HG02571 (cell line): ENCODE results near the gene APBB2.

Experiments used
- ATAC-seq: cut with Tn5 transposase; IDR thresholded peaks from one replicate; pipeline ENCODE4 v1.9.1; 2021; ENCODE audit warnings: mild to moderate bottlenecking, moderate library complexity; ENCODE audit not compliant: unreplicated experiment

The APBB2 gene

DNA sequence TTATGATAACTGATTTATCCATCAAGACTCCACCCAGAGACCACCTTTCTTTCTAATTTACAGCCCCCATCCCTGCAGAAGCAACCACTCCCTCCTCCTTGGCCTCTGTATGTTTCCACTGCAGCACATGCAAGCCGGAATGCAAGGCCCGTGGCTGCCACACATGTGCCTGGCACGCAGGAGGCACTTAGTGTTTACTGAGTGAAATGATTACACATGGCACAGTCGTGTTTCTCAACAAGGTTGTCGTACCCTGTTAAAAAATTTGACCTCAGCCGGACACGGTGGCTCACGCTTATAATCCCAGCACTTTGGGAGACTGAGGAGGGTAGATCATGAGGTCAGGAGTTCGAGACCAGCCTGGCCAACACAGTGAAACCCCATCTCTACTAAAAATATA lies 104.3 kb downstream of the APBB2 start:
- no peak for ATAC-seq

DNA sequence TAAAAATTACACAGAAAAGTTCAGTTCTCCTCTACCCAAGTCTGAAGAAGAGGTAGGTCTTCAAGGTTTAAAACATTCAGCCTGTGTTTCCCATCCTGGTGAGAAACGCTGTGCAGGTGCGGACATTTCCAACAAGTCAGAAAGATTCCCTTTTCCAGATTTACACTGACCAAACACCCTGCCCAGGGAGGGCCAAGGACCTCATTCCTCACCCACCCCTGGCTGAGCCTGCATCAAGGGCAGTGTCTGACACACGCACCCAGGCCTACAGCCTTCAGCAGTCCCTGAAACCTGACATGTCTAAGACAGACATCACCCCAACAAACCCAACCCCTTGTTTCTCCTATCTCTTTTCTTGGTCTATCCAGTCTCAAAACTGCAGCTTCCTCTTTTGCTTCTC lies 105.9 kb downstream of the APBB2 start:
- ATAC-seq, result no peak

DNA sequence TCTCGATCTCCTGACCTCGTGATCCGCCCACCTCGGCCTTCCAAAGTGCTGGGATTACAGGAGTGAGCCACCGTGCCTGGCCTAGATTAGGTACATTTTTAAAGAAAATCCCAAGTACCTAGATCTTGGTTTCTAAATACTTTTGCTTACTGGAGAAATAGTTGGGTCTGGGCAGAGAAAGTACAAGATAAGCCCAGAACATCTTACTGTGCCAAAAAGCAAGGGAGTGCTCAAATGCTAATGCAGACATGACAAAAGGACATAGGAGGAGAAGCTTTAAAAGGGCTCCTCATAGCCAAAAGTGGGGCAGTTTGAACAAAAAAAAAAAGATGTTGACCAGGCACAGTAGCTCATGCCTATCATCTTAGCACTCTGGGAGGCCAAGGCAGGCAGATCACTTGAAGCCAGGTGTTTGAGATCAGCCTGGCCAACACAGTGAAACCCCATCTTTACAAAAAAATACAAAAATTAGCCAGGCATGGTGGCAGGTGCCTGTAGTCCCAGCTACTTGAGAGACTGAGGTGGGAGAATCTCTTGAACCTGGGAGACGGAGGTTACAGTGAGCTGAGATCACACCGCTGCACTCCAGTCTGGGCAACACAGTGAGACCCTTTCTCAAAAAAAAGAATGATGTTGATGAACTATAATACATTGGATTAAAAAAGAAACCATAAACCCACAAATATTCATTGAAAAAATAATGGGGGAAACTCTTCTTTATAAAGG lies 107.5 kb downstream of the APBB2 start:
- no peak for ATAC-seq

DNA sequence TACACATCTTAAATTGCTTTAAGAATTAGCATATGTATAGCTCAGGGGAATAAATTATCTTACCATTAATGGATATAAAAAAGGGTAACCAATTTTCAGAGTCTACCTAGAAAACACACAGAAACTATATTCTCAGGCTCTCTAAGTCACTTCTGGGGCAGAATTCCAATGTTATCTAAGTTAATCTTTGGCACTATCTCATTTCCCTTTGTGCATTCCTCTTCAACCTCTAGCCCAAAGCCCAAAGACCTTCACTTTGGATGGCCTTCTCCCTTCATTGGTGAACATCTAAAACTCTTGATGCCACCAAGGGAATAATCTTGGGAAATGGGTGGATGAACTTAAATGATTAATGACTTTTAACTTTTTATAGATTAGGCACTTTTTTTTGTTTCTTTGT lies 108.3 kb downstream of the APBB2 start:
- ATAC-seq, result no peak

DNA sequence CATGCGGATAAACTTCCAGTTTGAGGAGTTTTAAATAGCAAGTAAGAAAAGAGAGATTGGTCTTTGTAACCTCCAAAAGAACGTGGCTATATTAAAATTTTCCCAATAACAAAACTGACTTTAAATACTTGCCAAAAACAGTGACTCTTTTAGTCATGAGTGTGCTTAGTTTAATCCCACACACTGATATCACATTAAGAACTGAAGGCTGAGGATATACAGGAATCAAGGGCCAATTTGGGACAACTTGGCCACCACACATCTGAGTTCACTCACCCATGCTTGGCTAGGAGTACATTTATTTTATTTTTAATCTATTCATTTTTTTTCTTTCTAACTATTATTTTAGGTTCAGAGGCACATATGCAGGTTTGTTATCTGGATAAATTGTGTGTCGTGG lies 110.2 kb downstream of the APBB2 start:
- ATAC-seq, result no peak

DNA sequence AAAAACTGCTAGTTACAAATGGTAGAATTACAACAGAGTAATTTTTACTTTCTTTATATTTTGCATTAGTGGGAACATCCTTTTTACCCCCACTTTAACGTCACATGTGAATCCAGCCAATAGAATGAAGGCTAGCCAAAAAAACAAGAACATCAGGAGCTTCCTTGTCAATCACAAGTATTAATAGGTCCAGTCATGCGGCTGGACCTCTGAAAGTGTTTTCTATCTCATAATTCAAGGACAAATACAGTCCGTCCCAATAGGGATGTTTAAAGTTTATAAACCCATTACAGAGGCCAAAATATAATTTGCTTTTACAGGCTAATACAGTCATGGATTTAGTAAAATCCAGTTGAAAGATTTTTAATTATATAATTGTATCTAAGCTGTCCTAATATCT lies 110.7 kb downstream of the APBB2 start:
- ATAC-seq, result no peak

DNA sequence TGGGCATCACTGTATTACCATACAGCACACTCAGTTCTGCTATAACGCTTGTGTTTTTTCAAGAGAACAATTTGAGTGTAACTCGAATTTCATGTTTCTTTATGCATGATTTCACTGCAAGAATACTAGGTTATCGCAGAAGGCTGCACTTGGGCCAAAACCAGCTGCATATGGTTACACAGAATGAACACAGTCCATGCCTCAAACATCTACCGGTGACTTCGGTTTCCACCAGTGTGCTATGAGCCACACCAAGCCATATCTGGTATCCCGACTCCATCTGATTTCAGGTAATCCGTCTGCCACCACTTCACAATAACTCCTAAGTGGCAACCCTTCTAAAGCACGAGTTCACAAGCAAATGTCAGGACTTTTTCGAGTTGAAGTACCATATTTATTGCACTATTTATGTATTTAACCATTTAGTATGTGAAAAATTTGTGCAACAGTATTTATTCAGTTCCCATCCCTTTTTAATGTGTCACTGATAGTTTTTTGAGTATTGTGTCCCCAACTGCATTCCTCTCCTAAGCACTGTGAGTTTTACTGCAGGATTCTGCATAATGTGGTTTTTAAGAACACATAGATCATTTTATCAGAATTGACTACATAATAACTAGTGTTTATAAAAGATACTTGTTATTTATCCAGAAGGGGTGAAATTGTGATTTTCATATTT lies 111.8 kb downstream of the APBB2 start:
- ATAC-seq, result no peak

DNA sequence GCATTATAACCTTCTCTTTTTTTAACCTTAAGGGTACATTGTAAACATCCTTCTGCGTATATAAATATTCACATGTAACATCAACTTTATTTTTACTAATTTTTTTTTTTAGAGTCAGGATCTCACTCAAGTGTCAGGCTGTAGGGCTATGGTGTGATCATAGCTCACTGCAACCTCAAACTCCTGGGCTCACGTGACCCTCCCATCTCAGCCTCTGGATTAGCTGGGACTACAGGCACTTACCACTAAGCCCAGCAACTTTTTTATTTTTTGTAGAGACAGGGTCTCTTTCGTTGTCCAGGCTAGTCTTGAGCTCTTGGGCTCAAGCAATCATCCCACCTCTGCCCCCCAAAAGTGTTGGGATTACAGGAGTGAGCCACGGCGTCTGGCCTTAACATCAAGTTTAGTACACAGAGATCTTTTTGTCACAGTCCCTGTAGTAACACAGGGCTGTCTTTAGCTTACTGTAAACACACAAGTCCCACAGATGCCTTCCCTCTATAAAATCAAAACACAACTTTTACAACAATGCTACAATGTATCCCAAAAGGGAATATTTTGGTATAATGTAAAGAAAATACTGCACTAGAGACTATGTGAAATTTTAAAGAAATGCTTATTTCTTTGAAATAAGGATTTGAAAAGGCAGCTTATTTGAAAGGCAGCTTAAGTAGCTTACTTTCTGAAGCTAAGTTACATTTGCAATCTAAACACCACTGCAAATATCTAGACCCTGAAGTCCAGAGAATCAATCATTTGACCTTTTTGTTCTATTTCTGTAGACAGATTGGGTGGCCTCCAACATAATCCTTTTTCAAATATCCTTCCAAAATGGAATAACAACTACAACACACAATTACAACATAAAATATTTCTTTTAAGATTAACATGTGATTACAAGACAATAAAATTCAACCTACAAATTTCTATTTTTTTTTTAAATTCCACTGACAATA lies 116.0 kb downstream of the APBB2 start:
- no peak for ATAC-seq

DNA sequence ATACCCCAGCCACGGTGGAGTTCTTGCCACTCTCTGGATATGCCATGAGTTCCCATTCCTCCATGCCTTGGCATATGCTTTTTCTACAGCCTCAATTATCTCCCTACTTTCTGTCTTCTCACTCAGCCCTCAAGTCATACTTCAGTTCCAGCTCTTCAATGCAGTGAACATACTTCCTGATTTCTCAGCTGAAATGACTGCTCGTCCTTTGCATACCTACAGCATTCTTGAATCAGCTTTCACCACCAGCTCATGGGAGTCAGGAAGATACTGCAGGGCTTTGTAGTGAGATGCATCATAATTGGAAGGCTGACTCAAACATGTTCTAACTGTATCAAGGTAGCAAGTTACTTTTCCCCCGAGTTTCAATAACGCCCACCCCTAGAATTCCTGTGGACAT lies 118.4 kb downstream of the APBB2 start:
- ATAC-seq, result no peak

DNA sequence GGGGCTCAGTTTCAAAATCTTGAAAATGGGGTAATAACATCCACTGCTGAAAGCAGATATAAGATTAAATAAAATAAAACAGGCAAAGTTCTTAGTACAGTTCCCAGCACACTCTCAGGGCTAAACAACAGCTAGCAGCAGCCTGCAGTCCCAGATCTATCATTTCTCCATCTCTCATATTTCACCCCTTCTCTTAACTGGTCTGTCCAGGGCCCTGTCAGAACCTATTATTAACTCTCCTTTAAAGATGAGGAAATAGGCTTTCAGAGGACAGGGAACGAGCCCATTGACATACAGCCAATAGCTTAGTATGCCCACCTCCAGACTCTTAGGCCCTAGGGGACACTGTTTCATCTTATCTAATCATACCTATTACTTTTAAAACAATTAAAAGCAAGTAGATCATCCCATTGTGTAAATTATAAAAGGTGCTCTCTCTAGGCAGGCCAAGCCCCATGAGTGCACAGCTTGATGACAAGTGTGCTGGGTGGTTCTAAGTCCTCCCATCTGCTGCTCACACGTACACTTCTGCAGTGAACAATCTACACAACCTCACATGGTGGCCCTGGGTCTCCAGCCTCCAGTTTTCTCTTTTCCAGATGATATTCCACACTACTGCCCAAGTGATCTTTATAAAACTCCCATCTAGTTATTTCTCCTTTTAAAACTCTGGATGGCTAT lies 119.0 kb downstream of the APBB2 start:
- ATAC-seq, result no peak

DNA sequence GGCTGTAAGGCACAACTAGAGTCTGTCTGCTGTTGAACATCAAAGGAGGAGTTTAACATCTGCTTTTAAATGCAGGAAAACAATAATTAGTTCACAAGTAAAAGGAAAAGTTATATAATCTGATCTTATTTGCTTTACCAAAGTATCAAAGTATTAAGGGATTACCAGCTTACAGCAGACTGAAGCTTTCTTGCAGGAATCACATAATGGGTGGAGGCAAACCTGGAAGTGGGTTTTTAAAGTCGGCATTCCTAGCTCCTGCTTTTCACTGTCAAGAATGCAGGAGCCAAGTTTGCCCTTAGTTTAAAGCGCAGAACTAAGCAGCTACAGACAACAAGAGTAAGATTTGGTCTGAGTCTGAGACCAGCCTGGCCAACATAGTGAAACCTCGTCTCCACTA lies 122.2 kb downstream of the APBB2 start:
- ATAC-seq, result no peak

DNA sequence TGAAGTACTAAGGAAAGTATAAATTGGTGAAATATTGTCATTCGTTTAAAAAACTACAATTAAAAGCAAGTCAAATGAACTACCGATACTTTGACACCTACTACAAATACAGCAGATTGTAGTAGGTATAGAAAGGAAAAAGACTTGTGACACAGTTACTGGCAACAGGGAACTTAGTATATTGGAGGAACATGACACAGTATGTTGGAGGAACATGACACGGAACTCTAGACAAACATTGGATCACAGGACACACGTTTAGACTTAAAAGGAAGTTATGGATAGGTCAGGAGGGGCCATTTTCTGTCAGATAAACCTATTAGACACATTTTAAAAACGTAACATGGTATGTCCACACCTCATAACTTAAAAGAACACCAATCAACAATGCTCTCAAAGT lies 132.5 kb downstream of the APBB2 start:
- ATAC-seq, result no peak

DNA sequence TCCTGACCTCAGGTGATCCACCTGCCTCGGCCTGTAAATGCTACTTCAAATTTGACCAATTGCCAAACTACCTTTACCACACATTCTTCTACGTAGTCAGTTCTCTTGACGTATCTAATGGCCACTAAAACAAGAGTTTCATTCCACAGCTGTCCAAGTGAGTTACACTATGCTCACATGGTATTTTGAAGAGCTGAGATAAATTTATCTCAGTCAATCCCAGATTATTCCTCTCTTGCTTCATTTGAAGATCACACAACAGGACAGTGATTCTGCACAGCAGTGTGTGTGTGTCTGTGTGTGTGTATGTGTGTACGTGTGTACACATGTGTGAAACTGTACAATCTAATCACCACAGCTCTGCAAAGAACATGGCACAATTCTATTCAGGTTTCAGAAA lies 133.4 kb downstream of the APBB2 start:
- no peak for ATAC-seq

DNA sequence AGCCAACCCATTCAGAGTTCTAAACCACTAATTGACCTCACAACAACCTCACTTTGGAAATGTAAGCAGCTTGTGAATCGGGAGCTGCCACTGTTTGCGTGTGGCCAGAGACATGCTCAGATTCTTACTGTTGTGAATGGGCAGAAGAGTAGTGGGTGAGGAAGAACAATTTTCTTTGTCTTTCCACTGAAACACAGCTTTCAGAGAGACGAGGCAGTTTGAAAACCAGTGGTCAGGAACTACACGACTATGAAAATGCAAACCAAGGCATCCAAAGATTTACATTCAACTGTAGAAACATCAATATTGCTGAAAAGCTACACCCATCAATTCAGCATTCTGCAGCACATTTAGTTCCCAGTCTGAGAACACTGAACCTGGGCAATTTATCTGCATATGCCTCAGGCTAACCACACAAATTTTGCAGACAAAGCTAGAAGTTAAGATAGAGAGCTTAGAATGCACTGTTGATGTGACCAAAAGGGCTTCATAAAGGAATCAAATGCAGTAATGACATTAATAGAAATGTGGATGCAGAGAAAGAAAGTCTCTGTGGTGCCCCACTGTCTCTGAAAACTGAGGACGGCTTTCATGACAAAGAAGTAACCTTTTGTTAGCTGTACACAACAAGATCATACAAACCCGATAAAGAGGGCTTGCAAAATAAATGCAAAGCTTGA lies 134.3 kb downstream of the APBB2 start:
- ATAC-seq, result no peak

DNA sequence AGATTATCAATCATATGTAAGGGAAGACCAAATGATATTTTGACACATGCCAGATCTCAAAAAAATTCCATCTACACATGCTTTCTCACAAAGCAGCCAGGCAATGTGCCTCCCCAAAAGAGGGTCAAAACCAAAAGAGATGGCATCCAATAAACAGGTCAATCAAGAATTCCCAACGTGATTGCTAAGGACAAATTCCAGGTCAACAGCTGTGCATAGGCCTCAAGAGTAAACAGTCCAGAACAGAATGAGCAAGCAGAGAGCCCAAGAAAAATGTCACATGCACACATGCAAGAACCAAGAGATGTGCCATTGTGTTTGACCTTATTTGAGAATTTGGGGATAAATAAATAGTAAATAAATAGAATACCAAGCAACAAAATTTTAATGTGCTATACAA lies 136.7 kb downstream of the APBB2 start:
- ATAC-seq, result no peak

DNA sequence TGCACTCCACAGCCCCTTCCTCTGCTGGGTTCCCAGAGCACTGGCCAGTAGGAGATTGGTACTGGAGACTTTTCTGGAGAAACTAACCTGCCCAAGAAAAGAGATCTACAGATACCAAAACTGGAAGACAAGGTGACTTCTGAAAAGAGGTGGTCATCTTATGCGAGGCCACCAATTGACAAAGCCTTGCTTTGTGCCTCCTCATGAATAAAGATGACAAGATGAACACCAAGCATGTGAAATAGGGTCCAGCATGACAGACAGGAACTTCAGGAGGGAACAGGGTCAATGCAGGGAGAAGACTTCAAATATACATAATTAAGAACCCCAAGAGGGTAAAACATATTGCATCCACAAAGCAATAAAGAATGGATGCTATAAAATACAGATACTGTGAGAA lies 137.9 kb downstream of the APBB2 start:
- no peak for ATAC-seq

DNA sequence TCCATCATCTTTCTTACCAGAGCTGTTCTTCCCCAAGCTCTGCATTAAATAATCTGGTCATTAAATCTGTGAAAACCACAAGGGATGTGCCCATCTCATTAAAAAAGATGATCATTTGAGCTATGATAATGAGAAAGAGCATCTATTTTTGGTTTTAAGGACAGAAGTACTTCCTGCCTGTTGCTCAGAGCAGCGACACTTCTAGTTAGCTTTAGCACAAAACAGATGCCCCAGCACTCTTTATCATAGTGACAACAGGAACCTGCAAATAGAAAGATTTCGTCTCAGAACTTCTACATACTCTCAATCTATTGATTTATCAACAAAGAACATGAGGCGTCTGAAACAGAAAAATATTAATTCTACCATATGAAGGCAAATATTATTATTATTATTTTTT lies 140.1 kb downstream of the APBB2 start:
- ATAC-seq, result no peak

DNA sequence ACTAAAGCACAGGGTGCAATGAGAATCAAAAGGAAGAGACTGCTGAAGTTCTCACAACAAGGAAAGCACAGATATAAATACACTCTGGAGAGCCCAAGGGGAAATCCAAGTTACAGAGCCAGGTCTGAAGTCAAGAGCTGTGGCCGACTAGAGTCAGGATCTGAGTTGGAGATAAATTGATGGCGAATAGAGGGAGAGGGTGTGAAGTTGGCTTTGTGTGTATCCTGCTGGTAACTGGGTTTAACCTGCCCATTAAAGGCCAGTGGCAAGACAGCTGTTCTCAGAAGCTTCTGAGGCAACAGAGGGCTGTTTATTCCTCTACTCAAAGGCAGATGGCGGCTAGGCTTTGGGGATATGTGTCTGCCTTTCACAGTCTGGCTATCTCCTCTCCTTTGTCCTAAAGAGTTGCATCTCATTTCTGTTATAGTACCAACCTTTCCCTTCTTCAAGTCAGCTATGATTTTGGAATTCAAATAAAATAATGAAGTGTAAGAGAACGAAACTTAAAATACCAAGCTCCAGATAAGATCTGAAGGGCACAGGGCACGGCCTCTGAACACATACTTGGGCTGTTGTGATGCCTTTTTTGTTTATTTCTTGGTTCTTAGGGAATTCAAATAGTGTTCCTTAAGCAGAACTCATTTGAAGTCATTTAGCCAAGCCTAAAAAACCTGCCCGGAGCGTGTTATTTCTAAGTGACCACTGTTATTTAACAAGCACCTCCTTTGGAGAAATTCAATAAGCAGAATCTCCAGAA lies 142.1 kb downstream of the APBB2 start:
- no peak for ATAC-seq

DNA sequence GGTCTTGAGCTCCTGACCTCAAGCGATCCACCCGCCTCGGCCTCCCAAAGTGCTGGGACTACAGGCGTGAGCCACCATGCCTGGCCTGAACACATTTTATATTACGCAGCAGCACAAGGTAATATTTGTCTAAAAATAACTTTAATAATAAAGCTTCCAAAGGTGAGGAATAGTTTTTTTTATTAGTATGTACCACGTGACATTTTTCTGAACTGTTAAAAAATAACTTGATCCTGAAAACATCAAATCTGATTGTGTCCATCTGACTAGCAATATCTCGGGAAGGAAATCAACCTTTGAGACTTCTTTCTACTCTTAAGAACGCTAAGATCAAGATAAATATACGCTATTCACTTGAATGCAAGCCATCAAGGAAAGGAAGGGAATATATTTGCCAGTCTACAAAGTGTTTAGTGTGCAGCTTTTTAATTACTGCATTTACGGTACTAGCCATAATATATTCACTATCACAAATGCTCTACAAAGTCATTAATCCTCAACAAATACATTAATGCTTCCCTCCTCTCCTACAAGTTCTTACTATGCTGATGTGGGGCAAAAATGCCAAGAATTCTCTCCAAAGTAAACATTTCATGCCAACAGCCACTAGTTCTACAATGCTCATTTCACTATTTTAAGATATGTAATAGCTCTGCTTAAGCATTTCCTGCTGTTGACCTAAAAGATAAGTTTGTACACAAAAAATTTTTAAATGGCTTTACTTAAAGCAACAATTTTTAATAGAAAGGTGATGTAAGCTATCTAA lies 143.6 kb downstream of the APBB2 start:
- no peak for ATAC-seq
